HEK293 (cell line): ENCODE results near the gene AMZ2.
"Not testable (repeated sequence)": the region's sequence is repeated elsewhere in the genome, so short reads cannot be mapped to it uniquely, and the experiment has no call there.

Source experiments
- CTCF ChIA-PET: fragments of 350-600 bp; formaldehyde crosslinking; extraction: SDS; loops from one replicate; lab custom pipeline; 2021; ENCODE audit warnings: antibody characterized with exemption; lab: Yijun Ruan, JAX
- POLR2A ChIA-PET: fragments of 300-600 bp; formaldehyde crosslinking; extraction: SDS; loops from one replicate; lab custom pipeline; 2020; ENCODE audit warnings: antibody characterized with exemption, inconsistent platforms; lab: Yijun Ruan, JAX
- H3K27ac ChIP-seq: fragments of 200-500 bp; sonication (Bioruptor generic); 2 replicates; pipeline ENCODE4 v1.5.1; 2014; ENCODE audit warnings: low read depth, low read length, control low read depth, inconsistent platforms; ENCODE audit errors: extremely low read depth
- H3K36me3 ChIP-seq, 2 experiments: fragments of 200-500 bp in 1 of 2; sonication (Bioruptor generic) in 1 of 2; 1 replicate in 1 of 2; 2 replicates in 1 of 2; pipeline ENCODE4 v1.5.1; 2014 to 2017; ENCODE audit warnings: inconsistent platforms in 2 of 2, low read length in 2 of 2; ENCODE audit not compliant: control insufficient read depth in 2 of 2, insufficient read depth in 1 of 2
- H3K4me1 ChIP-seq: fragments of 200-500 bp; sonication (Bioruptor generic); 2 replicates; pipeline ENCODE4 v1.5.1; 2014; ENCODE audit warnings: mild to moderate bottlenecking, low read length, inconsistent platforms; ENCODE audit not compliant: control insufficient read depth, insufficient read depth
- H3K4me3 ChIP-seq: 2 replicates; pipeline ENCODE4 v1.5.1; 2011; ENCODE audit warnings: low read depth, mild to moderate bottlenecking, control low read depth, low read length, moderate library complexity
- H3K9me3 ChIP-seq: fragments of 200-500 bp; sonication (Bioruptor generic); 2 replicates; pipeline ENCODE4 v1.5.1; 2014; ENCODE audit warnings: low read depth, low read length, inconsistent platforms; ENCODE audit not compliant: control insufficient read depth, insufficient read depth
- SETDB1 ChIP-seq: IDR thresholded peaks from one replicate; pipeline ENCODE4 v1.6.1; 2017; ENCODE audit warnings: mild to moderate bottlenecking, low read length, moderate library complexity, mixed read lengths; ENCODE audit not compliant: insufficient read length
- ZNF600 ChIP-seq: fragments of 450-650 bp; formaldehyde crosslinking; IDR thresholded peaks from 2 replicates; pipeline ENCODE4 v1.5.1; 2016; ENCODE audit warnings: missing biosample characterization, missing genetic modification characterization
- ZNF677 ChIP-seq: fragments of 450-650 bp; IDR thresholded peaks from 2 replicates; pipeline ENCODE4 v1.5.0; 2018; ENCODE audit warnings: missing biosample characterization, mild to moderate bottlenecking, missing genetic modification characterization, moderate library complexity

AMZ2 gene

GRCh38 chr17:68210570-68211315, 37.1 kb upstream of the AMZ2 start:
- Histone ChIP-seq H3K36me3 (peaks cover 17 to 28% of the 10 kb centered on the region in 2 experiments), H3K4me1 (peaks cover 5% of the 10 kb centered on the region; the same call in 1 of the 2 replicates), H3K27ac (no peak overlapping the region), H3K4me3 (no peak overlapping the region), H3K9me3 (no peaks in the 10 kb centered on the region)
- CTCF ChIA-PET: interaction anchor here (0.7 kb wide), 1 partner anchor 10 kb away, joined by 4 read pairs; no protein-coding TSS in a partner anchor
- TF ChIP-seq ZNF600 (tag by site-specific recombination) (0 out of 2 replicates have a peak, but pooled peaks have one; percentile 20), SETDB1 (no peak)
- POLR2A ChIA-PET: interaction anchor here (0.7 kb wide), 1 partner anchor 270 kb away, joined by 3 read pairs; no protein-coding TSS in a partner anchor

GRCh38 chr17:68213428-68214411, 34.1 kb upstream of the AMZ2 start:
- peaks cover 17 to 24% of the 10 kb centered on the region in 2 experiments for H3K36me3 ChIP-seq
- POLR2A ChIA-PET, H3K9me3 ChIP-seq, H3K27ac ChIP-seq, H3K4me1 ChIP-seq, H3K4me3 ChIP-seq: not testable (repeated sequence)
- 0 out of 2 replicates have a peak, but pooled peaks have one; percentile 39 for TF ChIP-seq ZNF677
- CTCF ChIA-PET: interaction anchor here (0.6 to 0.8 kb wide), 6 partner anchors 8 to 285 kb away, joined by 3 to 9 read pairs (median 3); no protein-coding TSS in a partner anchor

GRCh38 chr17:68215453-68215852, 32.4 kb upstream of the AMZ2 start:
- CTCF ChIA-PET: interaction anchor here (0.6 kb wide), 1 partner anchor 740 kb away, joined by 3 read pairs; no protein-coding TSS in a partner anchor
- H3K9me3 ChIP-seq, H3K4me3 ChIP-seq, POLR2A ChIA-PET, H3K27ac ChIP-seq, H3K4me1 ChIP-seq: not testable (repeated sequence)
- peaks cover 10 to 13% of the 10 kb centered on the region in 2 experiments; a peak in 2 of 3 replicates for H3K36me3 ChIP-seq

GRCh38 chr17:68219429-68219828, 28.4 kb upstream of the AMZ2 start:
- H3K9me3 ChIP-seq, H3K27ac ChIP-seq, POLR2A ChIA-PET, H3K4me3 ChIP-seq, H3K36me3 ChIP-seq, H3K4me1 ChIP-seq: not testable (repeated sequence)
- CTCF ChIA-PET: interaction anchor here (1.1 kb wide), 1 partner anchor 47 kb away, joined by 4 read pairs; no protein-coding TSS in a partner anchor

GRCh38 chr17:68220186-68220585, 27.7 kb upstream of the AMZ2 start:
- CTCF ChIA-PET: interaction anchor here (0.6 kb wide), 1 partner anchor 16 kb away, joined by 3 read pairs; no protein-coding TSS in a partner anchor
- H3K36me3 ChIP-seq, H3K9me3 ChIP-seq, H3K4me3 ChIP-seq, POLR2A ChIA-PET, H3K4me1 ChIP-seq, H3K27ac ChIP-seq: not testable (repeated sequence)

- H3K4me3 ChIP-seq, H3K9me3 ChIP-seq, H3K4me1 ChIP-seq, H3K27ac ChIP-seq, POLR2A ChIA-PET, H3K36me3 ChIP-seq: not testable (repeated sequence)
- CTCF ChIA-PET: interaction anchor here (0.6 kb wide), 1 partner anchor 16 kb away, joined by 3 read pairs; no protein-coding TSS in a partner anchor
Measured at GRCh38 chr17:68220786-68221185, 27.1 kb upstream of the AMZ2 start.
